GM18868 (cell line): ENCODE measurements around the gene DENND1B.

ENCODE experiments used
- ATAC-seq: cut with Tn5 transposase; IDR thresholded peaks from one replicate; pipeline ENCODE4 v1.9.1; 2021; ENCODE audit warnings: mild to moderate bottlenecking, moderate library complexity; ENCODE audit not compliant: unreplicated experiment

The DENND1B gene, protein sequence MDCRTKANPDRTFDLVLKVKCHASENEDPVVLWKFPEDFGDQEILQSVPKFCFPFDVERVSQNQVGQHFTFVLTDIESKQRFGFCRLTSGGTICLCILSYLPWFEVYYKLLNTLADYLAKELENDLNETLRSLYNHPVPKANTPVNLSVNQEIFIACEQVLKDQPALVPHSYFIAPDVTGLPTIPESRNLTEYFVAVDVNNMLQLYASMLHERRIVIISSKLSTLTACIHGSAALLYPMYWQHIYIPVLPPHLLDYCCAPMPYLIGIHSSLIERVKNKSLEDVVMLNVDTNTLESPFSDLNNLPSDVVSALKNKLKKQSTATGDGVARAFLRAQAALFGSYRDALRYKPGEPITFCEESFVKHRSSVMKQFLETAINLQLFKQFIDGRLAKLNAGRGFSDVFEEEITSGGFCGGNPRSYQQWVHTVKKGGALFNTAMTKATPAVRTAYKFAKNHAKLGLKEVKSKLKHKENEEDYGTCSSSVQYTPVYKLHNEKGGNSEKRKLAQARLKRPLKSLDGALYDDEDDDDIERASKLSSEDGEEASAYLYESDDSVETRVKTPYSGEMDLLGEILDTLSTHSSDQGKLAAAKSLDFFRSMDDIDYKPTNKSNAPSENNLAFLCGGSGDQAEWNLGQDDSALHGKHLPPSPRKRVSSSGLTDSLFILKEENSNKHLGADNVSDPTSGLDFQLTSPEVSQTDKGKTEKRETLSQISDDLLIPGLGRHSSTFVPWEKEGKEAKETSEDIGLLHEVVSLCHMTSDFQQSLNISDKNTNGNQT

DNA sequence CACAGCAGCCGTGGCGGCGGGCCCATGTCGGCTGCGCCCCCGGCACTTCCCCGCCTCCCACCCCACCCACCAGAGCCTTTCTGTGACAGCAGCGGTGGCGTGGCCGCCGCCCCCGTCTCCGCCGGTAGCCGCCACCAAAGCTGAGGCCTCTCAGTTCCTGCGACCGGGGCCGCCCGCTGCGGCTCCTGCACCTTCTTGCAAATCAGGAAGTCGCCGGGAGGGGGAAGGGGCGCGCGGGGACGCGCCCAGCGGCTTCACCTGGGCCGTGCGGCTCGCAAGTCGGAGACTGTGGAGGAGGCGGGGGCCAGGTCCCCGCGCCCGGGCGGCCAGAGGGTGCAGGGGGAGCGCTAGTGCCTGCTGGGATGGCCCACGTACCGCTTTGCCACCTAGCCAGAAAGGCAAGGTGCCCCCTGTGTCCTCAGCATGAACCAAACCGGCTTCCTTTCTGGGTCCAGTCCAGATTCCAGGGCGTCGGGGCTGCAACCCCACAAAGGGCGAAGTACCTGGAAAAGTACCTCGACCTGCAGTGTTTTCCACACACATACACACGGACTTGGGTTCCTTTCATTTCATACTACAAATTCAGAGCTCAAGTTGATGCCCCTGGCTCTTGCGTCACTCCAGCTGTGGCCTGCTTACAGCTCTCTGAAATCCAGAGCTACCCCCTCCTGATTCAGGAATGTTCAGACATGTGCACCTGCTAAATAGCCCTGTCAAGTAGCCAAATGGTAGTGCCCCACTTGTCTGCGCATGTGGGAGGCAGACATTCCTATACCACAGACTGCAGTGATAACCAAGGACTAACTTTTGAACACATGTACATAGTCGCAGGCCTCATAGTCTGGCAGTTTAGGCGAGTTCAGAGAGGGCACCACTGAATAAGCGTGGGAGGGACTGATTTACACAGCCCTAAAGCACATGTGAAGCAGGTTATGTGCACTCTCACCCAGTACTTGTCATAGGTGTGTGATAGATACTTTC is at the start of gene DENND1B:
DENND1B (minus strand) TSS at position 199 of the 981 bp plus-strand sequence. CDS start 325 bp downstream, outside the sequence.
- peak; percentile 63 for ATAC-seq

DNA sequence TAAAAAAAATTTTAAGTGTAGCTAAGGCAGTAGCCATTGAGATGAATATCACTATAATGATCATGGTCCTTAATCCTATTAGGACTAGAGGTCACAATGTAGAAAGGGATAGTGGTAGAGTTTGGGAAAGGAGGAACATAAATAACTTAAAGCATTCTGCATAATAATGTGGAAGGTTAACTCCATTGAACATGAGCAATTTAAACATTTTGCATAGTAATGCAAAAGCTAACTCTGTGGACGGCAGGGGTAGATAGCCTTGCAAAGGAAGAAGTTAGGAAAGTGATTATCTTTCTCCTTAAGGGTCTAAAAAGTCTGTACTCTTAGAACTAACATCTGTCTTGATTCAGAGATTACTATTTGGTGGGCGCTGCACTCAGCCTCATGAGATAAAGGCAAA is 39.0 kb upstream of the DENND1B start:
- ATAC-seq = no peak

DNA sequence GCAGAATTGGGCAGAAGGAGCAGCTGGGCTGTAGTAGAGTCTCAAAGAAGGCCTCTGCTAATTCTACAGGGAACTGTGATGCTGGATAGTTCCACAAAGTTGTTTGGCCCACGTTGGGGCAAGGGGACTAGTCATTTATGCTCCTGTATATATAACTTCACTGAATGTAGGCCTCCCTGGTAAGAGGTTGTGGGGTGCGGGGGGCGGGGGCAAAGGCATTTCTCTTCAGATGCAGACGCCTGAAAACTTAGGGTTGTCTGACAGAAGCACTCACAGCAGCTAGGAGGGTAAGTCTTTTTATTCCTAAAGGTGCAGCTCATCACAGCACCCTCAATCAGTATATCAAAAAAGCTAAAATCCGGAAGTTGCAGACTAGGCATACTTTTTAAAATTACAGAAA is 38.5 kb upstream of the DENND1B start:
- no peak for ATAC-seq

DNA sequence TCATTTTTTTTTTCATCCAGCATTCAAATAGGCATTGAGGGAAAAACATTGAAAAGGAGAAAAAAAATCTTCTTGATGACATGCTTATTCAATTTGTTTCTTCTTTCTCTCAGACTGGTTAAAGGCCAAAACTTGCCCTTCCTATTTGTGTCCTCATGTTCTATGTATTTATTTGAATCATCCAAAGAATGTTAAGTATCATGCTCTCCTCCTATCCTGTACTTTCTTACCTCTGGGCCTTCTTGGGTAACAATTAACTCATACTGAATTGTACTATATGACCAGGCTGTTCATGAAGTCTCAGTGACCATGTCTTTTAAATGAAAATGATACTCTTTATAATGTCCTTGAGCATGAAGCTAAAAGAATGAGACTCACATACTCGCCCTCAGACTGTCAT is 36.5 kb upstream of the DENND1B start:
- ATAC-seq = no peak

DNA sequence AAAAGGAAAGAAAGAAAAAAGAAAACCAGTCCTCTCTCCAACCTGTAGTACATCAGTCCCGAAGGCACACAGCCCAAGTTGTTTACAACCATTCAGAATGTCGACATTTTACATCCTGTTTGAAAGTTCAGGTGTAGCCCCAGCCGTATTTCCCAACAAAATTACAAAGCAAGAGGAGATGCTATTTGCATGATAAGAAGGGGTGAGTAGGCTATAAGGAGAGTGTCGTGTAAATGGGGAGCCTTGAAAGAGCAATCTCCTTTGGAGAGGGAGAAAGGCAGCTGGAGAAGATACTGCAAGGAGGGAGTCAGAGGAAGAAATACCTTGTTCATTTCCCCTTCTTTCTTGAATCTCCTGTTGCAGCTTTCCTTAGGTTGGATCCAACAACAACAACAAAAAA is 35.5 kb upstream of the DENND1B start:
- ATAC-seq = no peak

DNA sequence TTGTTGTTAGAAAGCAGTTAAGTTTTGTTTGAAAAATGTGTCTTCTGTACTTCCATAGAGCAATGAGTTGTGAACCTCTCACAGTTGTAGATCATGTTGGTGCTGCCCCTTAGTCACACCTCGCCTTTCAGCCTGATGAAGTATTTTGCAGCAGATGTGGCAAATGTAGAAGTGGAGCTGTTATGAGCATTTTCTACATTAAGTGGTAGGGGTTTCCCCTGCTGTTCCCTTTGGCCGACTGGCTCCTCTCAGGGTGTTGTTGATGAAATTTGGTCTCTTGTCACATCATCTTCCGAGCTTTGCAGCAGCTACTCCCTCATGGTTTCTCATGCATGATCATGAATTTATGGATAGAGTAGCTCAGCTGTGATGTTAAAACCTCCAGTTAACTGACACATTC is 33.6 kb upstream of the DENND1B start:
- no peak for ATAC-seq

DNA sequence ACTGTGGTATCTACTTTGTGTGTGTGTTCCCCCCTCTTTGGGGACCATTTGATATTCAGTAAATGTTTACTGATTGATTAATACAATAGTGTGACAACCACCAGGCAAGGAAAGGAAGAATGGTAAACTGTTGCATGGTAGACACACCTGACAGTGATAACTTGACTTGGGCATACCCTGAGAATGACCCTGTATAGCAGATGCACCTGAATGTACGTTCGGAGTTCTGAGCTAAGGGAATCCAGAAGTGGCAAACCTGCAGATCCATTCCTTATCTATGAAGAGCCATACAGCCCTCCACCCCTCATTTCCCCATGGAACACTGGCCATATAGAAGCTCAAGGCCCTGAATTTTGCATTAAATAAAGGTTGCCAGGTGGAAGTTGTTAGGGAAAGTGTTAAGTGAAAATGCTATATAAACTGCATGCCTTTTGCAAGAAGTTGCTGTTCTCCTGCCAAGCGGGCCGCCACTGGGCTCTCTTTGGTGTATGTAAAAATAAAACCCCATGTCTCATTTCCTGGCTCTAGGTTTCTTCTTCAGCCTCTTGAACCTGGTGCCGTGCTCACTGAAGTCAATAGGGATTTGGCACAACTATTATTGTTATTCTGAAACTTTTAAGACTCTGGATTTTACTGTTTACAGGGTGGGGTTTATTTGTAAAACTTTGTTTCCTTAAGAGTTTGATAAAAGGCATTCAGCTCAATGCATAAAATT is 32.6 kb upstream of the DENND1B start:
- ATAC-seq = no peak

DNA sequence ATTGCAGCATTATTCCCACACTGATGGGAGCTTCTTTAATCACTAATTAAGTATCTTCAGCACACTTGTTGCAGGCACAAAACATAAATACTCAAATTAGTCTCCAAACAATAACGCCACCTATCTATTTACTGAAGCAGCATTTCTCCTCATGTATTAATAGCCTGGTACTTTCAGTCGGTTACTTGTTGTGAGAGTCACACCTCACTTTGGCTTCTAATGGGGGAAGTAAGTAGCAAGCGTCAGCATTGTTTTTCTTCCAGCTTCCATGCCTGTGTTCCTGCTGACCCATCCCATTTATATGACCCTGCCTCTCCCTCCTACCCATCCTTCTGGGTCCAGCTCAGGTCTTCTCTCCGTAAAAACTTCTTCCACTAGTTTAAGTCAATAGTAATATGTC is 31.9 kb upstream of the DENND1B start:
- ATAC-seq = peak; percentile 83

DNA sequence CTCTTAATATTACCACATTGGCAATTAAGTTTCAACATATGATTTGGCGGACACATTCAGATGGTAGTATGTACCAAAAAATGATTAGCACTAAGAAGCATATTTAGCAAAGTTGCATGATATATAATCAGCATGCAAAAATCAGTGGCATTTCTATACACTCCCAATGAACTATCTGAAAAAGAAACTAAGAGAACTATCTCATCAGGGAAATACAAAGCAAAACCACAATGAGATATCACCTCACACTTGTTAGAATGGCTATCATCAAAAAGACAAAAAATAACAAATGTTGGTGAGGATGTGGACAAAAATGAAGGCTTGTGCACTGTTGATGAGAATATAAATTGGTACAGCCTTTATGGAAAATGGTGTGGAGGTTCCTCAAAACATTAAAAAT is 31.4 kb upstream of the DENND1B start:
- no peak for ATAC-seq

DNA sequence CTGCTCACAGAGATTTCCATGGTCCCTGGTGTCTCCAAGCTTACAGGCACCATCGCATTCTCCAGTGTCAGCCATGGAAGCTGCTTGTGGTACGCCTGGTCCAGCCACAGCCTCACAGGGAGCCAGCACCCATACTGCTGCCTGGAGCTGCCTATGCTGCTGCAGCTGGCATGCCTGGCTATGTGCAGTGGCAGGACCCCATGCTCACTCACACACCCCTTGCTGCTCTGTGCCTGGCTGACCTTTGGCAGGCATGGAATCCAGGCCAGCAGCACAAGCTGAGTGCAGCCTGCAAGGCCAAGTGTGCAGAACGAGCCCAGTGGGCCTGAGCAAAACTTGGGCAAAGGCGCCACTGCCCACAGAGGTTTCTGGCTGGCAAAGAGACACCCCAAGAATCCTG is 26.4 kb upstream of the DENND1B start:
- ATAC-seq = no peak

DNA sequence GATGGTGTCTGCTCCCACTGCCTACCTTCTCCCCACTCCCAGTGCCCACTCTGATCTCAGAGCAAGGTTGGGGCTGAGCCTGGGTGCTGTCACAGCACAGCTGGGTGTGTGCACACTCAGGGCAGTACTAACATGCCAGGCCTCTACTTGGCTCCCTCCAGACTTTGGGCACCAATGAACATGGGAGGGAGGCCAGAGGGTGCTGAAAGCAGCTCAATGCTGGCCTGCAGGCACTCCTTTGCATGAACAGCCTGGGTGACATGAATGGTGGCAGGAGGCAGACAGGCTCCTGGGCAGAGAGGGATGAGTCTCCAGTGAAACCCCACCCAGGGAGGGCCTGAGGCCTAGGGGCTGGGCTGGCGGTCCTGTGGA is 25.8 kb upstream of the DENND1B start:
- ATAC-seq = no peak

DNA sequence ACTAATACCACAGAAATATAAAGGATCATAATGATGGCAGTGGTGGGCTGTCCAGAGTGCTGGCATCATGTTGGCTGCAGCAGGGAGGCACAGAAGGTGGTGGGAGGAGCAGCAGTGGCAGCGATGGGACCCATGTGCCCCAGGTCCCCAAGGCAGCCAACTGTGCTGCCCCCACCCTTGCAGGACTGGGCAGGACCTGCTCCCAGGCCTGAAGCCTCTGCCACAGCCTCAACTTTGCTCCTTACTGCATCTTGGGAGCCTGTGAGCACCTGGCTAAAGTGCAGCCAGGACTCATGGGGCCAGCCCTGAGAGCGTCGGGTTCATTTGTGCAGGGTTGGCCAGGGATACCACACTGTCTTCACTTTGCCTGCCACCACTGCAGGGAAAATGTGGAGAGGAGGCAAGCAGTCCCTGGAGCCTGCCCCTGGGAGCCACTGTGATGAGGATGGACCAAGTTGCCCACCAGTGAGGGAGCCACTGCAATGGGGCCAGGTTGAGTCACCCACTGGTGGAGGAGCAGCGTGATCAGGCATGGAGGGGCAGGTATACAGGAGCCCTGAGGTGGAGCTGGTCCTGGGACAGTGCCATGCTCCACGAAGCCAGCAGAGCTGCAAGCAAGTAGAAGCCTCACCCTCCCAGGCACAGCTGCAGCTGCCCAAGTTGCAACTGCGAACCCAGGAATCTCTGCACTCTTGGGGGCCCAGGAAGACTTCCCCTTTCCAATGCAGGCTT is 25.3 kb upstream of the DENND1B start:
- no peak for ATAC-seq

DNA sequence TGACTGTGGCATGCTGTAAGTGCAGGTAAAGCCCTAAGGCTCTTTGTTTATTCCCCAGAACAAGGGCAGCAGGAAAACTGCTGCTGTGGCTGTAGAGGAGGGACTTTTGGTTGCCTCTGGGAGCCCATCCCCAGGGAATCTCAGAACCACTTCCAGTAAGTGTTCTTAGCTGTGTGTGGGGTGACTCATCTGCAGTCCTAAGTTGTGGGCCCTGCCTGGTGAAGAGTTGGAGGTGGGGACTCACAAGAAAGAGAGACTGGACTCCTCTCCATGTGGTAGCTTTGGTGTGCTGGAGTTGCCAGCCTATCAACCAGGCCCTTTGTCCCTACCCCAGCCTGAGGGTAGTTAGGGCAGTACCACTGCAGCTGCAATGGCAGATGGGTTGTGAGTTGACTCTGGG is 24.0 kb upstream of the DENND1B start:
- no peak for ATAC-seq

DNA sequence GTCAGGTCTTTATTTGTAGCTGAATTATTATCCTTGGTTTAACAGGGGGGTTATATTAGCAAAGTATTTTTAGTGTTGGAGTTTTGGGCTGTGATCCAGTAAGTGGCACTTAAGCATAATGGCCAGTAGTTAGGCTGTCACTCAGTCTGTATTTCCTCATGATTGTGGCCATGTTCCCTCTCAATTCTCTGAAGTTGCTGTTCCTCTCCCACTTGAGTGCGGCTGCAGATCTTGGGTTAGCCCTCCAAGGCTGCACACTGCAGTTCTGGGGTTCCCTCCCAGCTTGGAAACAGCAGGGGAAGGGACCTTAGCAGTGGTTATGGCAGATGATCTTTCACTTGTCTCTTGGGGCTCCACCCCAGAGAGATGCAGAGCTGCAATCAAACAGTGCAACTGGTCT is 23.2 kb upstream of the DENND1B start:
- no peak for ATAC-seq

DNA sequence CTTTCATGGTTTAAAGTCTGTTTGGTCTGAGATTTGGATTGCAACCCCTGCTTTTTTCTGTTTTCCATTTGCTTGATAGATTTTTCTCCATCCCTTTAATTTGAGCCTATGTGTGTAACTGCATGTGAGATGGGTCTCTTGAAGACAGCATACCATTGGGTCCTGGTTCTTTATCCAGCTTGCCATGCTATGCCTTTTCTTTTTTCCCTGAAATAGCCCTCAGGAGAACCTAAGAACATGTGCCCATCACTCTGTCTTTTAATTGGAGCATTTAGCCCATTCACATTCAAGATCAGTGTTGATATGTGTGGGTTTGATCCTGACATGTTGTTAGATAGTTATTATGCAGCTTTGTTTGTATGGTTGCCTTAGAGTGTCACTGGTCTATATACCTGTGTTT is 21.7 kb upstream of the DENND1B start:
- no peak for ATAC-seq

DNA sequence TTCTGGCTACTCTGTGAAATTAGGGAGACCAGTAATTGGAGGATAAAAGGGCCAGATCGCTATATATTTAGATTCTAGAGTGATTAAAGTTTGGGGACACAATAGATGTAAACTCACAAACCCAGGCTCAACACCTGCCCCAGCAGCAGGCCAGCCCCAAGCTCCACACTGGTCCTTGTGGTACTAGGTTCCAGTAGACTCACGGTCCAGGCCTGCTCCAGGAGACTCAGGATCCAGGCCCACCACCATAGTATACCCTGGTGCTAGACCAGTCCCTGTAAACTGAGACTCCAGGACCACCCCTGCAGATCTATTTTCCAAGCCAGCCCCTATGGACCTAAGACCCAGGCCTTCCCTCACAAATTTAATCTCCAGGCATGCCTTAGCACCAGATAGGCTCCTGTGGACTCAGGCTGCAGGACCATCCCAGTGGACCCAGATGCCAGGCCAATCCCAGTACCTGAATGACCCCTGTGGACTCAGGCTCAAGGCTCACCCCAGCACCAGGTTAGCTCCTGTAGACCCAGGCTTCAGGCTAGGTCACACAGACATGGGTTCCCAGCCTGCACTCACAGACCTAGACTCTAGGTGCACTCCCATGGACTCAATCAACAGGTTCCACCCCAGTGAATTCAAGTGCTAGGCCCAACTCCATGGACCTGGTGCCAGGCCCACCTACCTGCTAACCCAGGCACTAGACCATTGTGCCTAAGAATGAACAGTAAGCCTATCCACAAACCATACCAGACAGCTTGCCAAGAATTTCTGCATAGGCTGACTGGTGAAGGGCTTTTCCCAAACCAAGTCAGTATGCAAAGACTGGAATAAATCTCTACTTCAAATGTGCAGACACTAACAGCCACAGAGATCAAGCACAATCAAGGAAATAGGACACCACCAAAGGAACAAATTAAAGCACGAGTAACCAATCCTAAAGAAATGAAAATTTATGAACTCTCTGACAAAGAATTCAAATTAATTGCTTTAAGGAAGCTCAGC is 13.8 kb upstream of the DENND1B start:
- ATAC-seq = no peak

DNA sequence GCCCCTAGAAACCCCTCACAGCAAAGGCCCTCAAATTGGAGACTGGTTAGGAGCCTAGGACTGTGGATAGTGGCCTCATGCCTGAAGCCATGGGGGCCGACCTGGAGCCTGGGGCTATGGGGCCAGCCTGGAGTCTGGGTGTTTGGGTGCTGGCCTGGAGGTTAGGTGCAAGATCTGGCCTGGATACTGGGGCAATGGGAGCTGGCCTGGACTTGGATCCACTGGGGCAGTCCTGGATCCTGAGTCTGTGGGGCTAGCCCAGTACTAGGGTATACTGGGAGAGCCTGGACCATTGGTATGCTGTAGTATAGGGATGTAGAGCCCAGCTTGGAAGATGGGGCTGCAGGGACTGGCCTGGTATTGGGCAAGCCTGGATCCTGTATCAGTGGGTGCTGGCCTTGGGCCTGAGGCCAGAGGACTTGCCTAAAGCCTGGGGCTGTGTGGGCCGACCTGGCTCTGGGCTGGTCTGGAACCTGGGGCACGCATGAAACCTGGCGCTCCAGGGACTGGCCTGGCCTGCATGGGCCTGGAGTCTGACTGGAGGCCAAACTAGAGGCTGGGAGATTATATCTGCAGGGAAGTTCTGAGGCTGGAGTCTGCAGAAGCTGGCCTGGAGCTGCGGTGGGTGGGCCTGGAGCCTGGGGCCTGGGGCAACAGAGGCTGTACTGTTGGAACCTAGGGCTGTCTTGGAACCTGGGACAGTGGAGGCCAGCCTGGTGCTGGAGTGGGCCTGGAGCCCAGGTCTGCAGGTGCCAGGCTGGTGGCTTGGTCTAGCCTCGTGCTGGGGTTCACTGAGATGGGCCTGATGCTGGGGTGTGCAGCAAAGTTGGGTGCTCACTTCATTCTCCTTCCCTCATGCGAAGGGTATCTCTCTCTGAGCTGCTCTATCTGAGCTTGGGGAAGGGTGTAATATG is 12.6 kb upstream of the DENND1B start:
- no peak for ATAC-seq

DNA sequence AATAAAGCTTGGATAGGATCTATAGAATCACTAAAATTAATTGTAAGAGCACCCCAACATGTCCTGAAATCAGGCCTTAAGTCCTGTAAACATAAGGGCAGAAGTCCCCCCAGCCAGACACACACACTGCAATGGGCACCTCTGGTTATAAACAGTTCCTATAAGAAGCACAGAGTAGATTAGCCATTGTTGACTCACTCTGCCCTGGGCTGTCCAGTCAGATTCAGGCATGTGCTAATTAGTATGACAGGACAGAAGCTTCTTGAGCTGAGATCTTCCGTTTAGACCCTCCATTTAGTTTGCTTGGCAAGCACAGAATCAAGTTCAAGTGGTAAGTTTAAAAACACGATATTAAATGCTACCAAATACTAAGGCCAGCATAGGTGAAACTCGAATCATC is 11.8 kb upstream of the DENND1B start:
- ATAC-seq = no peak
